ENCODE results near the gene RAB8B. TPM values are rescaled to one million over a fixed set of nuclear protein-coding genes. Genes with fewer than 3 reads are reported as not detected.

The RAB8B gene
- total RNA-seq, 1 experiment from 2014 or later, result 27.2 TPM

DNA sequence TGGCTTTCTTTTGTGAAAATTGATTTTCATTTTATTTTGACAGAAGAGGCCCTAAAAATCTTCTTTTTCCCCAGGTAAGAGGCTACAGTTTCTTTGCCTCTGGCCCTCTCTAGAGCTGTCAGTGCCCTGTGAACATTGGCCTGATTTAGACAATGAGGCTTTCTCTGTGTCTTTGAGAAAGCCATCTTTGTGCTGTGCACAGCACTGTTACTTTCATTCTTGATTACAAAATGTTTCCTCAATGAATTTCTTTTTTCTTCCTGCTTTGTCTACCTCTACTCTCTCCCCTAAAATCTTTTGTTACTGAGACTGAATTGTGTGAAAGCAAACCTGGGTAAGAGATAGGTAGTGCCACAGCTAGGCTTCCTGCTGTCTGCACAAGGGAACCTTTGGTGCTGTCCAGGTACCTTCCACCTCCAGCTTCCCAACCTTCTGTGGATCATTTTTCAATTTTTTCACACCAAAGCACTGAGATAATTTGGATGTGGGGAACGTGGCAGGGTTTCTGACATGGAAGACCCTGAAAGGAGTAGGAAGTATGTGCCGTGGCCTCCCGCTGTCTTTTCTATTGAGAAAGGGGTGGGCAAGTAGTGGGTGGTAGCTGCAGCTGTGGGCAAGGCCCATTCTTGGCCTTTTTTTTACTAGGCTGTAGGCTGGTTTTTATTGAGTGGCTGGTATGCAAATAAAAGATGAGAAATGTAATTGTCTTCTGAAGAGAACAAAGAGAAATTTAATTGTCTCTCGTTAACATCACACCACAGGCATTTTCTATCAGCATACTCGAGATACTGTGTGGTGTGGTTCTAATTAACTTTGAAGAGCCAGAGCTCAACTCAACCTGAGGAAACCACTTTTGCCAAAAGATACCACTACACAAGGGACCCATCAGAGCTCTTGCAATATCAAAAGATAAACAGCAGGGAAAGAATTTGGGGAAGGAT, 21.0 kb downstream of the RAB8B start:
- no peak overlapping the region for H3K4me3 ChIP-seq (ENCODE audit: insufficient read depth, low read depth, low read length)
- no peaks in the 10 kb centered on the region for H3K36me3 ChIP-seq (replicated peaks; ENCODE audit: control insufficient read depth, insufficient read depth, low read length)
- no peak for DNase-seq
- no peaks in the 10 kb centered on the region for H3K27me3 ChIP-seq (ENCODE audit: control insufficient read depth, insufficient read depth, low read length)

DNA sequence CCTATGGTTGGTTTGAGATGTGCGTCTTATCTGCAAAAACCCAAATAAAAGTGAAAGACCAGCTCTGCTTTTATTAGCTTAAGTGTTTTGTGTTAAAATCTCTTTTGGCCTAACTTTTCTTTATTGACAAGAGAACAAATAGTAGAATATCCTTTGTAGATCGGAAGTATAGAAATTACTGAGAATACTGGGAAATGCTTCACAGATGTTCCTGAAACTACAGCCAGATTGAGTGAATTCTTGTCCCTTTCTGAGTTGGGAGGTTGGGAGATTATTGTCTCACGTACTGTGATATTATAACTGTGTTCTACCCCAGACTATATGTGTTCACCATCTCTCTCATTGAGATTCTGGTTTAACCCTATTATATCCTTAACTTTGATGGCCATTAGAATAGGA, 21.7 kb downstream of the RAB8B start:
- H3K4me3 ChIP-seq (ENCODE audit: insufficient read depth, low read depth, low read length), result no peak overlapping the region
- H3K27me3 ChIP-seq (ENCODE audit: control insufficient read depth, insufficient read depth, low read length), result no peaks in the 10 kb centered on the region
- H3K36me3 ChIP-seq (replicated peaks; ENCODE audit: control insufficient read depth, insufficient read depth, low read length), result no peaks in the 10 kb centered on the region
- no peak for DNase-seq

DNA sequence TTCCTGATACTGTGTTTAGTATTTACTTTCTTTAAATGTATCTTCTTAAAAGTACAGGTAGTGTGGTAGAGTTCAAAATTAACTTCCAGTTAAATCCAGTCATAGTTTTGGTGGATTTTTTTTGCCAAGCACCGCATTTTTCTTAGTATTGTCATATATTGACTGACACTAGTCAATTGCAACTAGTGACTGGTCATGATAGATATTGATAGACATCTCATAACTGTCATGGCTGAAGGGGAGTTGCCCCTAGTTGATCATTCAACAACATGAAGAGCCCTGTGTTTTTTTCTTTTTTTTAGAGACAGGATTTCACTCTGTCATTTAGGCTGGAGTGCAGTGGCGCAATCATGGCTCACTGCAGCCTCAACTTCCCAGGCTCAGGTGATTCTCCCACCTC, 22.1 kb downstream of the RAB8B start:
- Histone ChIP-seq H3K36me3 (replicated peaks; ENCODE audit: control insufficient read depth, insufficient read depth, low read length) (no peaks in the 10 kb centered on the region), H3K4me3 (ENCODE audit: insufficient read depth, low read depth, low read length) (no peak overlapping the region), H3K27me3 (ENCODE audit: control insufficient read depth, insufficient read depth, low read length) (no peaks in the 10 kb centered on the region)
- no peak for DNase-seq

DNA sequence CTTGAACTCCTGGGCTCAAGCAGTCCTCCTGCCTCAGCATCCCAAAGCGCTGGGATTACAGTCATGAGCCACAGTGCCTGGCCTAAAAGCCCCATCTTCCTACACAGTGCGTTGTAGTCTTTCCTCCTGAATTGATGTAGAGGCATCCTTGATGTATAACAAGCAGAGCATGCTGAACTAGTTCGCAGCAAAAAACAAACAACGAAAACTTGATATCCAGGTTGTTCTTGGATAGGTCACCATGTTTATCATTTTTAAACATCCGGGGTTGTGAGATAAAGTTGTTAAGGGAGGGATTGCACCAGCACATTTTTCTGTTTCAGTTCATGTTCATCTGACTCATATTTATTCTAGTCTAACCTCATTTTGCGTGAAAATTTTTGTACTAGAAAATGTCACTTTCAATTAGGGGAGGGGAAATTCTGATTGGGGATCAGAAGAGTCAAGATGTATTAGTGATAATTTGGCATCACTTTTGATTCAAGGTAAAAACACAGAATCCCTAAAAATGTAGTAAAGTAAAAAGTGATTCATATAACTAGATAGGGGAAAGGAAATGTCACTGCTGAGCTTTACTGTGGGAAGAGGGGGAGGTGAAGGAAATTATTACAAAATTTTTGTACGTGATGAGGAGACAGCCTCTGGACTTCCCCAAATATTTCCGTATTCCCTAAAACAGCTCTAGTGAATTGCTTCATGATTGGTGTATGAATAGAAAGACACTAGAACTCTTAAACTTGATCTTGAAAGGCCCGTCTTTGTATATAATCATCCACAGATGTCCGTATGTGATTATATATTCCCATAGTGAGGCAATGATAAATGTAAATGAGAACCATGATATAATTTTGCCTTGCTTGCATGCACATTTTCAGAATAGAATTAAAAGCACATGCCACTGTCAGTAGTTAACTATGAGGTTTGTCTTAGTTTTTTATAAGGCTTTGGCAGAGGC, 22.9 kb downstream of the RAB8B start:
- DNase-seq, result no peak
- H3K27me3 ChIP-seq (ENCODE audit: control insufficient read depth, insufficient read depth, low read length), result no peaks in the 10 kb centered on the region
- no peaks in the 10 kb centered on the region for H3K36me3 ChIP-seq (replicated peaks; ENCODE audit: control insufficient read depth, insufficient read depth, low read length)
- no peak overlapping the region for H3K4me3 ChIP-seq (ENCODE audit: insufficient read depth, low read depth, low read length)

DNA sequence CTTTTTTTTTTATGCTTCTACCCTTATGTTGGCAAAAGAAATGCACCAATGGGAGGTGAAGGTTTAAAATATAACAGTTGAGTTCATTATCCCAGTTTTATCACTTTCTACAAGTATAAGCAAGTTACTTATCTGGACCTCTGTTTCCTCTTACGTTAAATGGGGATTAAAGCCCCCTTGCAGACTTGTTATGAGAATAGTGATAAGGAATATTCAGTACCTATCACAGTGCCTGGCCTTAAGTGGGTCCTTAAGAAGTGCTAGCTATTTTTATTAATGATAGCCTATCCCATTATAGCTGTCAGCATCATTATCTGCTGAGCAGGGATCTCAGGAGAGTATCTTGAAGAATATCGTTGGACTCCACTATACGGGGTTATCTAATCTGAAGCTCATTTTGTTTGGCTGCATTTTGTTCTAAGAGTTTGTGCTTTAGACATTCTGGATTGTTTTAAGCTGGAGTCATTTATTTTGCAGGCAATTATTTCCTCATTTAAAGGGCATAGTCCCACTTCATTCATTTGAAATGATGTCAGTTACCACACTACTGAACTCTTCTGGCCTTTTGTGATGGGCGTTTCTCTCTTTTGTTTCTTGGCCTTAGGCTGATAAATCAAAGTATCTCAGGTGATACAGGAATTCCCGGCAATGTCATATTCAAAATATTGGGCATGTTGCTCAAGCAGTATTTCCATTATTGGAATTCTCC, 28.8 kb downstream of the RAB8B start:
- no peak overlapping the region for H3K4me3 ChIP-seq (ENCODE audit: insufficient read depth, low read depth, low read length)
- H3K36me3 ChIP-seq (replicated peaks; ENCODE audit: control insufficient read depth, insufficient read depth, low read length), result no peaks in the 10 kb centered on the region
- H3K27me3 ChIP-seq (ENCODE audit: control insufficient read depth, insufficient read depth, low read length), result no peaks in the 10 kb centered on the region
- no peak for DNase-seq

DNA sequence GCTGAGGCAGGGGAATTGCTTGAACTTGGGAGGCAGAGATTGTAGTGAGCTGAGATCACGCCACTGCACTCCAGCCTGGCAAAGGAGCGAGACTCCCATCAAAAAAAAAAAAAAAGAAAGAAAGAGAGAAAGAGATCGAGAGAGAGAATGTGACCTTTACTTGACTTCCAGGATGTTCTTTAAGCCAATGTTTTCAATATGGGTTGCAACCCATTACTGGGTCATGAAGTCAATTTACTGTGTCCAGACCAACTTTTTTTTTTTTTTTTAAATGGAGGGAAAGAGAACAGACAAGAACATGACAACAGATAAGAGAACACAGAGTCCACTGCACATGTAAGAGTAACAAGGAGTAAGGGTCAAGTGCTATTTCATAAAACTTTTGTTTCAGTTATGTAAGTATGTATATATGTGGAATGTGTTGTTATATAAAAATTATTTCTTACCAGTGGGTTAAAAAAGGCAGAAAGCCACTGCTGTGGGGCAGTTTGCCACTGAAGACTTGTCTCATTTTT, 29.8 kb downstream of the RAB8B start:
- Histone ChIP-seq H3K27me3 (ENCODE audit: control insufficient read depth, insufficient read depth, low read length) (no peaks in the 10 kb centered on the region), H3K36me3 (replicated peaks; ENCODE audit: control insufficient read depth, insufficient read depth, low read length) (no peaks in the 10 kb centered on the region), H3K4me3 (ENCODE audit: insufficient read depth, low read depth, low read length) (no peak overlapping the region)
- no peak for DNase-seq

DNA sequence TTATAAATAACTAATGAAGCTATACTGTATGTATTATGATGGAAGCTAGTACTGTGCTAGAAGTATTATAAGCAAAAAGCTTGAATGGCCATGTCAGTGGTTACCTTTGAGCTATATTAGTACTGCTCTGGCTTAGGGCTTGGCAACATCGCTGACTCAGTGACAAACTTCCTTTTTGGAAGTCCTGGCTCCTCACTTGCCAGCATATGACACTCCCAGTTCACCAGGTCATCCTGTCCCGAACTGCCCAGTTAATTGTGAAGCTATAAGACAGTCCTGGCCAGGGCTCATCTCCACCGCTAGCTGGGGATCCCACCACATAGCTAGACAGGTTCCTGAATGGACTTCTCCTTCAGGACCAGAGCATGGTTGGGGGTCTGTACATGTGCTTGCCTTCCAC, 31.9 kb downstream of the RAB8B start:
- H3K27me3 ChIP-seq (ENCODE audit: control insufficient read depth, insufficient read depth, low read length), result no peaks in the 10 kb centered on the region
- DNase-seq, result no peak

DNA sequence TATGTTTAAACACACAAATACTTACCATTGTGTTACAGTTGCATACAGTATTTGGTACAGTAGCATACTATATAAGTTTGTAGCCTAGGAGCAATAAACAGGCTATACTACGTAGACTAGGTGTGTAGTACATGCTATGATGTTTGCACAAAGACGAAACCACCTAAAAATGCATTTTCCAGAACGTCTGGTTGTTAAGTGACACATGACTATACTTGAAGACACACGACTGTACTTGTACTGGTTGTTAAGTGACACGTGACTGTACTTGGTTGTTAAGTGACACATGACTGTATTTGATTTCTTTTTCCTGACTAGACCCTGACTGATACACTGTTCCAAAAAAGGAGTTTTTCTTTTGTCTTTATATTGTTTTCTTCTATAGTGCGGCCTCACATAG, 34.1 kb downstream of the RAB8B start:
- Histone ChIP-seq H3K4me3 (ENCODE audit: insufficient read depth, low read depth, low read length) (no peak overlapping the region), H3K27me3 (ENCODE audit: control insufficient read depth, insufficient read depth, low read length) (no peaks in the 10 kb centered on the region), H3K36me3 (replicated peaks; ENCODE audit: control insufficient read depth, insufficient read depth, low read length) (no peaks in the 10 kb centered on the region)
- no peak for DNase-seq

More for the DNA sequence above, 31.9 kb downstream of the RAB8B start:
- no peak overlapping the region for H3K4me3 ChIP-seq (ENCODE audit: insufficient read depth, low read depth, low read length)
- H3K36me3 ChIP-seq (replicated peaks; ENCODE audit: control insufficient read depth, insufficient read depth, low read length), result no peaks in the 10 kb centered on the region

DNA sequence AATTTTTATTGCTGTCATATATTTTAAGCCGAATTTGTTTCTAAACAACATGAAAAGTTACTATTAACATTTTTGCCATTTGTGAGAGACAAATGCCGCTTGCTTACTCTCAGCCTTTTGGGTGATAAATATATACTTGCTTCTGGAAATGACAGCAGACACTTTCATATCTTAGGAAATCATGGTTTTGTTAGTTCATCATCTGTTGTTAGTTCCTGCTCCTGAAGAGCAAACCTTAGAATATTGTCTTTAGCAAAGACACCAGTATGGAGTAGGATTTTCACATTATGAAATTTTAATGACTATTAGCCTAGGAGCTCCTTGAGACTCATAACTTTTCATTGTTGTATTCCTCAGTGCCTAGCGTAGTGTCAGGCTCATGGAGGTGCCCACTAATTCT, 36.0 kb downstream of the RAB8B start:
- H3K27me3 ChIP-seq (ENCODE audit: control insufficient read depth, insufficient read depth, low read length), result no peaks in the 10 kb centered on the region
- no peaks in the 10 kb centered on the region for H3K36me3 ChIP-seq (replicated peaks; ENCODE audit: control insufficient read depth, insufficient read depth, low read length)
- DNase-seq, result no peak
- no peak overlapping the region for H3K4me3 ChIP-seq (ENCODE audit: insufficient read depth, low read depth, low read length)

DNA sequence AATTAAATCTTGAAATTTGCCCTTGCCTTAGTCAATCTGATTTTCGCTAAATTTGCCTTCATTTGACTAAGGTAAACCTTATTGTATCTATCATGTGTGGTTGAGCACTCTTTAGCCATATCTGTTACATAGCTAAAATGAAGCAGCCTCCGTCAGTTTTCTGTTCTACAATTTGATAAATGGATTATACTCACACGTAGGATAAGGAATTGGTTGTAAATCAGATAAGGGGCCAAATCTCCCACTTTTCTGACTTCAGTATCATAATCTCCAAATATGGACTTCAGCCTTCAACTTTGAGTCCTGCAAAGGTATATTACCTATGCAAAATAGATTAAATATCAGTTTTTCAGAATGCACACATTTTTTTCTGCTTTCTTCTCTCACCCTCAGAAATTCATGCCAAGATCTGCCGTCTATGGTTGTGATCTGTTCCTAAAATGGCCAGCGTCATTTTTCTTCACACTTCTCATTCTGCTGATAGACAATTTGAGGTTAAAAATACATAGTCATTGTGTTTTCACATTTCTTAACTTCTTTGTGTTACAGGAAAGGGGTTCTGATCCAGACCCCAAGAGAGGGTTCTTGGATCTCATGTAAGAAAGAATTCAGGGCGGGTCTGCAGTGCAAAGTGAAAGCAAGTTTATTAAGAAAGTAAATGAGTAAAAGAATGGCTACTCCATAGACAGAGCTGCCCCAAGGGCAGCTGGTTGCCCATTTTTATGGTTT, 36.9 kb downstream of the RAB8B start:
- Histone ChIP-seq H3K4me3 (ENCODE audit: insufficient read depth, low read depth, low read length) (no peak overlapping the region), H3K36me3 (replicated peaks; ENCODE audit: control insufficient read depth, insufficient read depth, low read length) (no peaks in the 10 kb centered on the region), H3K27me3 (ENCODE audit: control insufficient read depth, insufficient read depth, low read length) (no peaks in the 10 kb centered on the region)
- DNase-seq, result no peak

DNA sequence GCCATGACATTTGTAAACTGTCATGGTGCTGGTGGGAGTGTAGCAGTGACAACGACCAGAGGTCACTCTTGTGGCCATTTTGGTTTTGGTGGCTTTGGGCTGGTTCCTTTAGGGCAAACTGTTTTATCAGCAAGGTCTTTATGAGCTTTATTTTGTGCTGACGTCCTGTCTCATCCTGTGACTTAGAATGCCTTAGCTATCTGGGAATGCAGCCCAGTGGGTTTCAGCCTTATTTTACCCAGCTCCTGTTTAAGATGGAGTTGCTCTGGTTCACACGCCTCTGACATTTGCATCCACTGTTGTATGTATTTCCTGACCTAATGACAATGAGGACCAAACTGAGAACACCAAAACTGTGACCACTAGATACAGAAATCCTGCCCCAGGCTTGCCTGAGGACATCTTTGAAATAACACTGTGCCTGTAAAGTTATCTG, 37.6 kb downstream of the RAB8B start:
- no peak overlapping the region for H3K4me3 ChIP-seq (ENCODE audit: insufficient read depth, low read depth, low read length)
- H3K36me3 ChIP-seq (replicated peaks; ENCODE audit: control insufficient read depth, insufficient read depth, low read length), result no peaks in the 10 kb centered on the region
- H3K27me3 ChIP-seq (ENCODE audit: control insufficient read depth, insufficient read depth, low read length), result no peaks in the 10 kb centered on the region
- no peak for DNase-seq

DNA sequence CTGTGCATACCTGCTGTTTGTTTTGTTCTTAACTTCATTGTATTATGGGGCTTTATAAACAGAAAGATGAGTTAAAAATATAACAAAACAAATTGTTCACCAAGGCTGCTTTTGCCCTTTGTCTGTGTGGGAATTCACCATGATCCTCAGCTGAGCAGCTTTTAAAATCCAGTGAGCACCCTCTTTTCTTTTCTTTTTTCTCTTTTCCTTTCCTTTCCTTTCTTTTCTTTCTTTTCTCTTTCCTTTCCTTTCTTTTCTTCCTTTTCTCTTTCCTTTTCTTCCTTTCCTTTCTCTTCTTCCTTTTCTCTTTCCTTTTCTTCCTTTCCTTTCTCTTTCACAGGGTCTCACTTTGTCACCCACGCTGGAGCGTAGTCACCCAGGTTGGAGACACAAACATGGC, 38.3 kb downstream of the RAB8B start:
- Histone ChIP-seq H3K4me3 (ENCODE audit: insufficient read depth, low read depth, low read length) (no peak overlapping the region), H3K36me3 (replicated peaks; ENCODE audit: control insufficient read depth, insufficient read depth, low read length) (no peaks in the 10 kb centered on the region), H3K27me3 (ENCODE audit: control insufficient read depth, insufficient read depth, low read length) (no peaks in the 10 kb centered on the region)
- DNase-seq, result no peak

DNA sequence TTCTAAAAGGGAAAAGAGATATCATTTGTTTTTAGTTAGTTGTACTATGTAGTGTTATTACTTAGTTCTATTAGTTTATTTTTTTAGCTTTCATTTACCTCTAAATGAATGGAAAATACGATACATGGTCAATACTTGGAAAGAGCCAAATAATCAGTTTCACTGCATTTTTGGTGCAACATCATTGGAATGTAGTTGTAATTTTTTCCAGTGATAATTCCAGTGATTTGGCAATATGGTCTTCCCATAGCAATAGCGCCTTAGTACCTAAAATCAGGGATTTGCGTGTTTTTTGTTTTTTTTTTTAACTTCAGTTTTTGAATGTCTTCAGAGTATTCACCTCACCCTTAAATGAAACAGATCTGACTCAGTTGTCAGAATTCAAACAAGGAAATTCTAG, 41.8 kb downstream of the RAB8B start:
- no peaks in the 10 kb centered on the region for H3K36me3 ChIP-seq (replicated peaks; ENCODE audit: control insufficient read depth, insufficient read depth, low read length)
- H3K27me3 ChIP-seq (ENCODE audit: control insufficient read depth, insufficient read depth, low read length), result no peaks in the 10 kb centered on the region
- no peak overlapping the region for H3K4me3 ChIP-seq (ENCODE audit: insufficient read depth, low read depth, low read length)
- DNase-seq, result no peak

DNA sequence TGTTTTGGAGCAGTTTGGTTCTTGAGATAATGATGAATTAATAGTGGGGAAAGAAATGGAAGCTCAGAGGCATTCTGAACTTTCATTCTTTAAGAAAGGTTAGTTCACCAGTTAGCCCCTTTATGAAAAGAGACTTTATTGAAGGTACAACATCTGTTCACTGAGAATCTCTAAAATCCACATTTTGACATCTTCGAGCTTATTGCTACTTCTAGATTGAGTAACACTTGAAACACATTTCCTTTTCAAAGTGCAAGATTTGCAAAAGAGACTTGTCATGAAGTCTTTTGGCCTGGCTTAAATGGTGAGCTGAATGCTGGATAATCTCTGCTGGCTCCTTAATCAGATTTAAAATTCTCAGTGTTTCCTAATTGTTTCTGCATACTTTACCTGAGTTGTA, 42.3 kb downstream of the RAB8B start:
- no peak for DNase-seq
- no peak overlapping the region for H3K4me3 ChIP-seq (ENCODE audit: insufficient read depth, low read depth, low read length)
- H3K27me3 ChIP-seq (ENCODE audit: control insufficient read depth, insufficient read depth, low read length), result no peaks in the 10 kb centered on the region
- H3K36me3 ChIP-seq (replicated peaks; ENCODE audit: control insufficient read depth, insufficient read depth, low read length), result no peaks in the 10 kb centered on the region
